Nephron (organoid): ENCODE data around the gene SLC39A3.

ENCODE experiments used
- H3K27ac Mint-ChIP-seq, 3 experiments: 2 replicates each; pipeline ENCODE4 v1.8.0; 2020; ENCODE audit warnings: mixed read lengths in 3 of 3, mild to moderate bottlenecking in 2 of 3, moderate library complexity in 1 of 3
- H3K27me3 Mint-ChIP-seq: 2 replicates; pipeline ENCODE4 v1.8.0; 2021; ENCODE audit warnings: low read depth, mild to moderate bottlenecking, moderate library complexity, mixed read lengths
- H3K36me3 Mint-ChIP-seq: 2 replicates; pipeline ENCODE4 v1.8.0; 2020; ENCODE audit warnings: low read depth, mixed read lengths
- H3K4me1 Mint-ChIP-seq: 2 replicates; pipeline ENCODE4 v1.8.0; 2020; ENCODE audit warnings: mixed read lengths
- H3K4me3 Mint-ChIP-seq, 3 experiments: 2 replicates each; pipeline ENCODE4 v1.8.0; 2020; ENCODE audit warnings: mild to moderate bottlenecking in 3 of 3, mixed read lengths in 3 of 3, moderate library complexity in 2 of 3
- H3K9me3 Mint-ChIP-seq: 2 replicates; pipeline ENCODE4 v1.8.0; 2020; ENCODE audit warnings: mixed read lengths
- CTCF ChIP-seq, 3 experiments: fragments of 200-600 bp; sonication (generic); IDR thresholded peaks; one replicate each; pipeline ENCODE4 v1.5.0; 2021; ENCODE audit warnings: antibody characterized with exemption in 3 of 3; ENCODE audit not compliant: unreplicated experiment in 3 of 3

Gene SLC39A3

GRCh38 chr19:2724148-2724557, 15.7 kb downstream of the SLC39A3 start:
- Mint-ChIP-seq H3K27me3 (peaks cover 54% of the 10 kb centered on the region), H3K36me3 (no peaks in the 10 kb centered on the region), H3K9me3 (no peaks in the 10 kb centered on the region), H3K4me3 (peak overlapping the region; percentile 22 to 44 (median 43)), H3K27ac (peak overlapping the region in 1 of 3 experiments; percentile 6), H3K4me1 (peaks cover 9% of the 10 kb centered on the region)
- no peak for TF ChIP-seq CTCF (IDR thresholded peaks at IDR 0.05; ENCODE audit: unreplicated experiment in 3 of 3)

GRCh38 chr19:2723747-2724146, 16.1 kb downstream of the SLC39A3 start:
- H3K4me1 Mint-ChIP-seq = peaks cover 9% of the 10 kb centered on the region
- H3K27ac Mint-ChIP-seq = no peak overlapping the region
- H3K27me3 Mint-ChIP-seq = peaks cover 57% of the 10 kb centered on the region
- no peak for TF ChIP-seq CTCF (IDR thresholded peaks at IDR 0.05; ENCODE audit: unreplicated experiment in 3 of 3)
- H3K36me3 Mint-ChIP-seq = no peaks in the 10 kb centered on the region
- no peaks in the 10 kb centered on the region for H3K9me3 Mint-ChIP-seq
- H3K4me3 Mint-ChIP-seq = peak overlapping the region in 1 of 3 experiments; percentile 22

GRCh38 chr19:2723345-2723715, 16.5 kb downstream of the SLC39A3 start:
- Mint-ChIP-seq H3K36me3 (no peaks in the 10 kb centered on the region), H3K4me1 (peaks cover 9% of the 10 kb centered on the region), H3K9me3 (no peaks in the 10 kb centered on the region), H3K4me3 (peak overlapping the region in 2 of 3 experiments; percentile 10 to 34), H3K27ac (no peak overlapping the region), H3K27me3 (peaks cover 53% of the 10 kb centered on the region)
- no peak for TF ChIP-seq CTCF (IDR thresholded peaks at IDR 0.05; ENCODE audit: unreplicated experiment in 3 of 3)

- TF ChIP-seq CTCF (IDR thresholded peaks at IDR 0.05; ENCODE audit: unreplicated experiment in 3 of 3) = no peak
- Mint-ChIP-seq H3K27ac (no peak overlapping the region), H3K27me3 (peaks cover 49% of the 10 kb centered on the region), H3K4me1 (peaks cover 9% of the 10 kb centered on the region), H3K9me3 (no peaks in the 10 kb centered on the region), H3K4me3 (peak overlapping the region; percentile 43 to 68 (median 52)), H3K36me3 (no peaks in the 10 kb centered on the region)
Observed at GRCh38 chr19:2722541-2723344, 17.1 kb downstream of the SLC39A3 start.

- H3K27me3 Mint-ChIP-seq = peaks cover 41% of the 10 kb centered on the region
- H3K9me3 Mint-ChIP-seq = no peaks in the 10 kb centered on the region
- no peak for TF ChIP-seq CTCF (IDR thresholded peaks at IDR 0.05; ENCODE audit: unreplicated experiment in 3 of 3)
- peak overlapping the region; percentile 71 to 80 (median 78) for H3K4me3 Mint-ChIP-seq
- H3K36me3 Mint-ChIP-seq = no peaks in the 10 kb centered on the region
- peaks cover 9% of the 10 kb centered on the region for H3K4me1 Mint-ChIP-seq
- no peak overlapping the region for H3K27ac Mint-ChIP-seq
Observed at GRCh38 chr19:2721570-2722540, 18.0 kb downstream of the SLC39A3 start.
